SHP77 (cell line): ENCODE measurements around the gene FUS.
"Not testable (repeated sequence)": the region's sequence is repeated elsewhere in the genome, so short reads cannot be mapped to it uniquely, and the experiment has no call there.

Source experiments
- DNase-seq, 2 experiments: peaks; one replicate each; lab custom pipeline; 2025; lab: John Stamatoyannopoulos, UW

The FUS gene

GRCh38 chr16:31186930-31187807 lies 7.2 kb downstream of the FUS start:
- DNase-seq, result no peak

- DNase-seq, result no peak
These were observed 7.9 kb downstream of the FUS start for GRCh38 chr16:31187808-31188189.

DNA sequence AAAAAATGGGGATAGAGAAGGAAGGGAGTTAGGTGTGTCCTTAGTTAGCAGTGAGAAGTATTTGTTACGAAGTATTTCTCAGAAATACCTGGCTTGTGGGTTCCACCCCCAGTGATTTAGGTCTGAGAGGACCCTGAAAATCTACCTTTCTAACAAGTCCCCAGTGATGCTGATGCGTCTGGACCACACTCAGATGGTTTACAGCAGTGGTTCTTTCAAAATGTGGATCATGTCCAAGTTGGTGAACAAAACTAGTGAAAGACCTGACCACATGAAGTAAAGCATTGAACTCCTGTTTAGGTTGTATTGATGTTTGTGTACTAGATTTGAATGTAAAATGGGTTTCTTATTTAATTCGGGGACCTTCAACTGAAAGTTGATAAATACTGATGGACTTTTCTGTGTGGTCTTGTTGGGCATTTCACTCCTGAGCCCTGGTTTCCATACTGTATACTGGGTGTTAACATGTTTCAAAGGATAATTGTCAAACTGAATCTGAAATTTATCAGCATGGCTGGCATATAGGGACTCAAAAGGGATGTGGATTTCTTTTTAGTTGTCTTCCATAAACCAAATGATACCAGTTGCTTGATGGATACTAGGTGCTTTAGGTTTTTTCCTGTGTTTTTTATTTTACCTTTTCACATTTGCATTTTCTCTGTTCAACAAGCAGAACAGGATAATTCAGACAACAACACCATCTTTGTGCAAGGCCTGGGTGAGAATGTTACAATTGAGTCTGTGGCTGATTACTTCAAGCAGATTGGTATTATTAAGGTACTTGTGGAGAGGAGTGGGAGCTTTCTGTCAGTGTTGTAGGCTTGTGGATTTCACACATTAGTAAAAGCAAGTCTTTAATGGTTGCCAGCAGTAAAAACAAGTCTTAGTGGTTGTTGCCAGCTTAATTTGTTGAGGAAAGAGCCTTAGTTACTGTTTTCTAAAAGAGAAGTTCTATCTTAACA lies 8.8 kb downstream of the FUS start:
- no peak for DNase-seq

DNA sequence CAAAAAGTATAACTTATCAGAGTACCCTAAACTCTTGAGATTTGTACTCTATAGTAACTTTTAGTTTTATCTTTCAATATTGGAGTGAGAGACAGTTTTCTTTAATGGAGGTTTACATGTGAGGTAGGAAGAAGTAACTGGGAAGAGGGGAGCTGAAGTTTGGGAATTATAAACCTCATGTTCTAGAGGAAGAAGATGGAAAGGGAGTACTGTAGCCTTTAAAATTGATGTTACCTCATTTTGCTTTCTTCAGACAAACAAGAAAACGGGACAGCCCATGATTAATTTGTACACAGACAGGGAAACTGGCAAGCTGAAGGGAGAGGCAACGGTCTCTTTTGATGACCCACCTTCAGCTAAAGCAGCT lies 9.5 kb downstream of the FUS start:
- no peak for DNase-seq

DNA sequence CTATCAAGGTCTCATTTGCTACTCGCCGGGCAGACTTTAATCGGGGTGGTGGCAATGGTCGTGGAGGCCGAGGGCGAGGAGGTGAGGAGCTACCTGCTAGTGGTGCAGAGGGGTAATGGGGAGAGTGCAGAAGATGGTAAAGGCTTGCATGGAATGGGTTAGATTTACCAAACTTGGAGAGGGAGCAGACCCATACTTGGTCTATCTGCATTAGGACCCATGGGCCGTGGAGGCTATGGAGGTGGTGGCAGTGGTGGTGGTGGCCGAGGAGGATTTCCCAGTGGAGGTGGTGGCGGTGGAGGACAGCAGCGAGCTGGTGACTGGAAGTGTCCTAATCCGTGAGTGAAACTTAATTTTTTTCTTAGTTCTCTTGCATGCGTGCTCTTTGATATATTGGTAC lies 10.1 kb downstream of the FUS start:
- no peak for DNase-seq

DNA sequence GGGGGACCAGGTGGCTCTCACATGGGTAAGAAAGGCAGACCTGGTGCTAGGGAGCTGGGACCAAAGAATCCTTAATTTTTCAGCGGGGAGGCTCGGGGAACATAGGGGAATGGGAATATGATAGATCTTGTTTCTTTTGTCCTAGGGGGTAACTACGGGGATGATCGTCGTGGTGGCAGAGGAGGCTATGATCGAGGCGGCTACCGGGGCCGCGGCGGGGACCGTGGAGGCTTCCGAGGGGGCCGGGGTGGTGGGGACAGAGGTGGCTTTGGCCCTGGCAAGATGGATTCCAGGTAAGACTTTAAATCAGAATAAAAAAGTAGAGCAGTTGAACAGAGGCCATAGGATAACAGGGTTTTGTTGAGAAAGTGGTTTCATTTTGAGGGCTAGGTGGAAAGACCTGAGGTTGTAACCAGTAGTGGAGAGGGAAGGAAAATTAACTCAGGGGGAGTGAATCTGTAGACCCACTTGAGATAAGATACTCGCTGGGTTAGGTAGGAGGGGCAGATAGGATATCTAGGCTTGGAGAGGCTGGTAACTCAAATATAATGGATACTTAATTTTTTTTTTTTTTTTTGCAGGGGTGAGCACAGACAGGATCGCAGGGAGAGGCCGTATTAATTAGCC lies 11.0 kb downstream of the FUS start:
- DNase-seq, result no peak

GRCh38 chr16:31191697-31192428 lies 11.9 kb downstream of the FUS start:
- no peak for DNase-seq

DNA sequence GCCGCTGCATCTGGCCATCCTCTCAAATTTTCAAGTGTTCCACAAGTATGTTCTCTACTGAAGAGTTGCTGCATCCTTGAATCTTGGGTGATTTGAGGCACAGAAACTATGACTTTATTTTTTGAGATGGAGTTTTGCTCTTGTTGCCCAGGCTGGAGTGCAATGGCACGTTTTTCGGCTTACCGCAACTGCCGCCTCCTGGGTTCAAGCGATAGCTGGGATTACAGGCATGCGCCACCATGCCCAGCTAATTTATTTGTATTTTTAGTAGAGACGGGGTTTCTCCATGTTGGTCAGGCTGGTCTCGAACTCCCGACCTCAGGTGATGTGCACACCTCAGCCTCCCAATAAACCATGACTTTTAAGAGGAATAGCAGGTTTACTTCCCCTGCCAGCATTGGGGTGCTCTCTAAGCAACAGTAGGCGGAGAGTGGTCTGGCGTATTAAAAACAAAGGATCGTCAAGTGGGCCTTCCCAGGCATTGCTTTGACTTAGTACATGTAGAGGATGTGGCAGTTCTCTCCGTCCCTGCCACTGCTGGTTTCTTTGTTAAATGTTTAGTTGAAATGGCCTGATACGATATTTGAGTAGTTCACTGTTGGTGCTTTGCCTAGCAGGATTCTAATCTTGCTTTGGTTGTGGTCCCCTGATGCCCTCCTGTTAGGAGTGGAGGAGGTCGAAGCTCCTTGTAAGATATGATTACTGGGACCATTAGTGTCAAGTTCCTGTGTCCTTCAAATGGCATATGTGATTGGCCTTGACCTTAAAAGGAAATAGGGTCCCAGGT lies 13.1 kb downstream of the FUS start:
- DNase-seq, result no peak

GRCh38 chr16:31193874-31194273 lies 13.9 kb downstream of the FUS start:
- DNase-seq, result no peak

GRCh38 chr16:31194898-31195297 lies 15.0 kb downstream of the FUS start:
- DNase-seq, result no peak

DNA sequence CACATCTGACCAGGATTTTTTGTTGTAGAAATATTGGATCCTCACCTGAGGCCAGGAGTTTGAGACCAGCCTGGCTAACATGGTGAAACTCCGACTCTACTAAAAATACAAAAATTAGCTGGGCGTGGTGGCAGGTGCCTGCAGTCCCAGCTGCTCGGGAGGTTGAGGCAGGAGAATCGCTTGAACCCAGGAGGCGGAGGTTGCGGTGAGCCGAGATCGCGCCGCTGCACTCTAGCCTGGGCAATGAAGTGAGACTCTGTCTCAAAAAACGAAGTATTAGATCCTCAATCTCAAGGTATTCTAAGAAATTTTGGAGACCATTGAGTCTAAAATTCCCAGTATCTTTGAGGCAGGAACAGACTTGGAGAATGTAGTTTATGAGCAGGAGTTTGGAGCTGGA lies 15.9 kb downstream of the FUS start:
- DNase-seq, result not testable (repeated sequence)

DNA sequence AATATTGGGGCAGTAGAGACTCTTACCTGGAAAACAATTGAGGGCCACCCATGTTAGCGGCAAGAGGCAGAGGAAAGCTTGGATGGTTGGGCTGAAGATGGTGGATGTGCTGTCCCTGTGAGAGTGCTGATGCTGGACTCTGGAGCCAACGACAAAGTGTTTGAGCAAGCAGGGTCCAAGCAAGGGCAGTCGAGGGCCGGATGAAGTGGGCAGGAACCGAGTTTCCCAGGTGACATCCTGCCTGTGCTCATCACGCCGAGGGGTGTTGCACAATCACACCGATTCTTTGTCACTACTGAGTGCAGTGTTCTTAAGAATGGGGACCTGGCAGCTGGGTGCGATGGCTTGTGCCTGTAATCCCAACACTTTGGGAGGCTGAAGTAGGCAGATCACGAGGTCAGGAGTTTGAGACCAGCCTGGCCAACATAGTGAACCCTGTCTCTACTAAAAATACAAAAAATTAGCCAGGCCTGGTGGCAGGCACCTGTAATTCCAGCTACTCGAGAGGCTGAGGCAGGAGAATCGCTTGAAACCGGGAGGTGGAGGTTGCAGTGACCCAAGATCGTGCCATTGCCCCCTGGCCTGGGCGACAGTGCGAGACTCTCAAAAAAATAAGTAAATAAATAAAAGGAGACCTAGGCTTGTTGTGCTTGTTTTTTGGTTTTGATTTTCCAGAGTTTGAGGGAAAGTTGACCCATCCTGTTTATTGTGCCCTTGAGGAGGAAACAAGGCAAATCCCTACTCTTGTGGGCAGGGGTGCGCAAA lies 16.6 kb downstream of the FUS start:
- no peak for DNase-seq

DNA sequence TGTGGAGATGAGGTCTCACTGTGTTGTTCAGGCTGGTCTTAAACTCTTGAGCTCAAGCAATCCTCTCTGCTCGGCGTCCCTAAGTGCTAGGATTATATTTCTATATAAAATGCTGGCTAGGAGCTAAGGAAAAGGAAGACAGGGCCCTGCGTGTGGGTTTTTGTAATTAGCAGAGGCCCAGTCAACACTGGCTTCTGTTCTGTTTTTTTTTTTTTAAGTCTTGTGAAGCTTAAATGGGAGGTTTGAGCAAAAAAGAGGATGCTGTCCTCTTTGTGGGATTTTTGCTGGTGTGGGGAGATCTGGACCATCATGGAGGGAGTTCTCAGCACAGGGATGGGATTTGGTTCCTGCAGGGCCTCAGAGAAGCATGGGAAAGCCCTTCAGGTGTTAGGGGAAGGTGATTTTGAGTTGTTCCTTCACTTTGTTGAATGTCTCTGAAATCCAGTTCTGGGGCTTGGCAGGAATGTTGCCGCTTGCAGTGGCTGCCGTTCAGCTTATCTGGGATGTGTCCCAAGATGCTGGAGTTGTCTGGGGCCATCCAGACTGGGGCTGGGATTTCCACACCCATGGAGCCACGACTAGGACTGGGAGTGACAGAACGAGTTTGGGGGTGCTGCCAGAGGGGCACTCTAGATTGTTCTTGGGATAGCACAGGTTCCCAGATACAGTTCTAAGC lies 18.4 kb downstream of the FUS start:
- no peak for DNase-seq

DNA sequence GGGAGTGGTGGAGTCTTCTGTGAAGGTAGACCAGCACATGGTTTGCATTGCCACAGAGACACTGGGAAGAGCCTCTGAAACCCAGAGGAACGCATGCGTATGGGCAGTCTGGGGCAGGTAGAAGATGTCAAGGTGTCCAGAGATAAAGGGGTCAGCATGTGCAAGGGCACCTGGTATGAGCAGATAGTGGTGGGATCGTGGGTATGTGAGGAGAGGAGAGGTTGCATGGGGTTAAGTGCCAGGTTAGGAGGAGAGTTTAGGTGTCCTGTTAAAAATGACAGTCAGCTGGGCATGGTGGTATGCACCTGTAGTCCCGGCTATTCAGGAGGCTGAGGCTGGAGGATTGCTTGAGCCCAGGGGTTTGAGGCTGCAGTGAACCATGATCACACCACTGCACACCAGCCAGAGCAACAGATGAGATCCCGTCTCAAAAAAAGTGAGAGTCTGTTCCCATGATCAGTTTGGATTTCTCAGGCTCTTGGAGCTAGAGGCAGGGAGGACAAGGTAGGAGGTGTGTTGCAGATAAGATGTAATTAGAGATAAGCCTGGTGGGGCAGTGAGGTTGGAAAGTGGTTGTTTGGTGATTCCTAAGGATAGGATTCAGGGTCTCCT lies 19.6 kb downstream of the FUS start:
- DNase-seq, result no peak

DNA sequence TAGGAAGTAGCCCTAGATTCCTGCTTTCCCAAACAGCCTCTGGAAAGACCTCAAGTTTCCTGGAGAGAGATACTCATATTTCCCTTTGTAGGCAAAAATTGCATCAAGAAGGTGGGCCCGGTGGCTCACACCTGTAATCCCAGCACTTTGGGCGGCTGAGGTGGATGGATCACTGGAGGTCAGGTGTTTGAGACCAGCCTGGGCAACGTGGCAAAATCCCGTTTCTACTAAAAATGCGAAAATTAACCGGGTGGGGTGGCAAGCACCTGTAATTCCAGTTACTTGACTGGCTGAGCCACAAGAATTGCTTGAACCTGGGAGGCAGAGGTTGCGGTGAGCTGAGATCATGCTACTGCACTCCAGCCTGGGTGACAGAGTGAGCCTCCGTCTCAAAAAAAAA lies 20.2 kb downstream of the FUS start:
- DNase-seq, result not testable (repeated sequence)

DNA sequence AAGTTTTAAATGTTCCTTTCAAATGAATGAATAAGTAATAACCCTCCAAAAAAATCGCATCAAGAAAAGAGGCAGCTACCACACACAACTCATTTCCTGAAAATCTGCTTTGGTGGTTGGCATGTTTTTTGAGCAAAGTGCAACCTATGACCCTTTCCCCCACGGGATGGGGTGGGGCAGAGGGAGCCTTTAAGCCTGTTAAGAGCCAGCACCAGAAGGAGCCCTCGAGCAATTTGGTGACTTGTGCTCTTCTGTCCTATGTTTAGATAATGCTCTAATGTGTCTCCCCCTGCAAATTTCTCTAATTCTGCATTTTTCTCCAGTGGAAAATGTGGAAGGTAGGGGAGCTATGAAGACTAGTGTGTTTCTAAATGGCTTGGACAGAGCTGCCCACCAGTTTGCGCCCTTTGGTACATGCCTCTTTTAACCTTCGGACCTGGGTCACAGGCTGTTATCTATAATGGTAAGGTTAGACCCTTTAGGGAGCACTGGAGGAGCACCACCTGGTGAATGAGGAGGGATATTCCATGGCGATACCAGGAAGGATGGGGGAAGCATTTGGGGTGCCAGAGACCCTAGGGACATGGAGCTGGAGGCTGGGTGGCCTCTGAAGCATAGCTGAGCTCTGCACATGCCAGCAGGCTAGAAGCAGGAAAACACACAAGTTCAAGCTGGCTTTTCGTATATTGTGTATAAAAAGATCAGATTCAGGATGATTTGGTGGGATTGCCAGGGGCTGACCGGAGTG lies 21.1 kb downstream of the FUS start:
- DNase-seq, result no peak

DNA sequence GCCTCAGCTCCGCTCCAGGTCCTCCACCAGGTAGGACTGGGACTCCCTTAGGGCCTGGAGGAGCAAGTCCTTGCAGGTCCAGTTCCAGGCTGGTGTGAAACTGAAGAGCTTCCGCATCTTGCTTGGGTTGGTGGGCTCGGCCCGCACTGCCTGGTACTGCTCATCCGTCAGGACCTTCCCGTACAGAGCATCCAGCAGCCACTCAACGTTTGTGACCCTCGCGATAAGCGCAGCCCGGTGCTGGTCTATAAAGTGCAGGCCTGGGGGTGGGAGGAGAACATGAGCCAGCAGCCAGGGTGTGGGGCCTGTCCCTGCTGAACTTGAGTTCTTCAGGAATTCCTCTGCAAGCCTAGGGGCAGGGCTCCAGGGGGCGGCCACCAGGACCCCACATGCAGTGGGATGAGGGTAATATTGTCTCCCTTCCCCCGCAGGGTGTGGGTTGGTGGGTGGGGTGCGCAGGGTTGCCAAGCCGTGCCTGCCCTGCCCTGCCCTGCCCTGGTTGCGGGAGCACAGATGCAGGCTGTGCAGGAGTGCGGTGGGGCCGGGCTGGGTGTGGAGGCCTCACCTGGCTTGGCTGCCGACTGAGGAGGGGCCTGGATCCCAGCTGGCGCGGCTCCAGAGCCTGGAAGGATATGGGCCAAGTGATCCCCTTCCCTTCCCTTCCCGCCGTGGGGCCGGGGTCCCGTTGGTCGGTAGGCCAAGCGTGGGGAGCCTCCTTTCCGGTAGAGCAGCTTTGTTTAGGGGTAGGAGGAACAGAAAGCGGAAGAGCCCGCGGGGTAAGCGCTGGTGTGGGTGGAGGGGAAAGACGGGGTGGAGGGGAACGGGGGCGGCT lies 21.9 kb downstream of the FUS start:
- DNase-seq, result no peak
